CD4-positive, alpha-beta T cell (primary cell): ENCODE results near the gene RMRP. TPM values are rescaled to one million over a fixed set of nuclear protein-coding genes. Genes with fewer than 3 reads are reported as not detected.
A peak's percentile ranks its signal among the peaks of the same experiment; 100 is the strongest.

Experiments
- ATAC-seq: fragments of 200-7000 bp; cut with Tn5 transposase; one replicate; pipeline ENCODE4 v1.10.0; 2022; ENCODE audit warnings: mild to moderate bottlenecking; ENCODE audit not compliant: poor library complexity
- CTCF ChIA-PET: fragments of 350-600 bp; sonication (Branson Sonifier 250); formaldehyde crosslinking; loops from one replicate; lab custom pipeline; 2021; ENCODE audit warnings: antibody characterized with exemption, inconsistent platforms; lab: Charles Lee
- POLR2A ChIA-PET: fragments of 350-600 bp; sonication (Branson Sonifier 250); formaldehyde crosslinking; loops from one replicate; lab custom pipeline; 2021; ENCODE audit warnings: antibody characterized with exemption, inconsistent platforms; lab: Charles Lee
- DNase-seq, 14 experiments: peaks; one replicate each; pipeline ENCODE4 v3.0.0-alpha.2; 2013 to 2020; ENCODE audit warnings: mixed read lengths in 2 of 14
- H3K27ac ChIP-seq, 2 donors: one replicate each; pipeline versions ENCODE4 v1.5.1 to v1.7.0; 2013; ENCODE audit warnings: low read length in 2 of 2, low read depth in 1 of 2, mild to moderate bottlenecking in 1 of 2
- H3K27me3 ChIP-seq, 2 experiments: 1 replicate in 1 of 2; 2 replicates in 1 of 2; pipeline versions ENCODE4 v1.6.1 to v1.7.0; 2013; ENCODE audit warnings: low read length in 2 of 2, control low read depth in 1 of 2, mild to moderate bottlenecking in 1 of 2, moderate library complexity in 1 of 2; ENCODE audit not compliant: insufficient read depth in 2 of 2, control insufficient read depth in 1 of 2
- H3K36me3 ChIP-seq: one replicate; pipeline ENCODE4 v1.6.1; 2013; ENCODE audit warnings: low read length, control low read depth; ENCODE audit not compliant: insufficient read depth
- H3K4me1 ChIP-seq: one replicate; pipeline ENCODE4 v1.6.1; 2013; ENCODE audit warnings: low read length, control low read depth; ENCODE audit not compliant: insufficient read depth
- H3K4me3 ChIP-seq: one replicate; pipeline ENCODE4 v1.5.1; 2013; ENCODE audit warnings: mild to moderate bottlenecking, low read length, moderate library complexity
- H3K9me3 ChIP-seq, 2 experiments: 1 replicate in 1 of 2; 2 replicates in 1 of 2; pipeline versions ENCODE4 v1.6.1 to v1.7.0; 2013; ENCODE audit warnings: low read length in 2 of 2, mild to moderate bottlenecking in 2 of 2, control low read depth in 1 of 2, moderate library complexity in 1 of 2; ENCODE audit not compliant: control insufficient read depth in 1 of 2, insufficient read depth in 1 of 2
- H3K27ac Mint-ChIP-seq: one replicate; pipeline ENCODE4 v1.8.0; 2020; ENCODE audit warnings: mixed read lengths
- H3K27me3 Mint-ChIP-seq: one replicate; pipeline ENCODE4 v1.8.0; 2021; ENCODE audit warnings: mixed read lengths
- H3K36me3 Mint-ChIP-seq: one replicate; pipeline ENCODE4 v1.8.0; 2021; ENCODE audit warnings: low read depth, mixed read lengths
- H3K4me1 Mint-ChIP-seq: one replicate; pipeline ENCODE4 v1.8.0; 2021; ENCODE audit warnings: low read depth, mixed read lengths
- H3K4me3 Mint-ChIP-seq: one replicate; pipeline ENCODE4 v1.8.0; 2020; ENCODE audit warnings: mild to moderate bottlenecking, mixed read lengths
- H3K9me3 Mint-ChIP-seq: one replicate; pipeline ENCODE4 v1.8.0; 2020; ENCODE audit warnings: mixed read lengths
- intact Hi-C, 2 experiments: fragments of 100-400 bp; cut with DNase I in 1 of 2; cut with micrococcal nuclease in 1 of 2; formaldehyde crosslinking; loops; one replicate each; pipeline versions ENCODE4 v1.15.1 to v1.9.0; 2023 to 2025; cut with DNase I, micrococcal nuclease
- total RNA-seq, 174 experiments: library from RNA in 2 of 174; stranded (reverse) in 2 of 174; gene quantifications; one replicate each; pipeline ENCODE4 v1.2.3 and lab custom pipeline; 2021 to 2026
- TF ChIP-seq, protein P1 (sequence below): fragments of 200-600 bp; IDR thresholded peaks from one replicate; pipeline ENCODE4 v1.8.0; 2022; ENCODE audit warnings: antibody characterized with exemption, mild to moderate bottlenecking

RMRP gene
- total RNA-seq, 2 experiments from 2014 or later = 14,857 to 24,615 TPM

GRCh38 chr9:35652829-35653209, 5.0 kb downstream of the RMRP start:
- Mint-ChIP-seq H3K9me3 (peaks cover 2% of the 10 kb centered on the region), H3K27ac (peak overlapping the region; percentile 52), H3K27me3 (peaks cover 4% of the 10 kb centered on the region), H3K4me1 (peaks cover 69% of the 10 kb centered on the region), H3K4me3 (no peak overlapping the region), H3K36me3 (peaks cover 31% of the 10 kb centered on the region)
- no peak for ATAC-seq
- Histone ChIP-seq H3K4me3 (no peak overlapping the region), H3K4me1 (peaks cover 74% of the 10 kb centered on the region), H3K36me3 (peaks cover 8% of the 10 kb centered on the region), H3K9me3 (peaks cover 0 to 3% of the 10 kb centered on the region in 2 experiments), H3K27ac (no peak overlapping the region), H3K27me3 (no peaks in the 10 kb centered on the region)
- no peak for DNase-seq
- POLR2A ChIA-PET = no interaction called here
- TF ChIP-seq, protein P1, sequence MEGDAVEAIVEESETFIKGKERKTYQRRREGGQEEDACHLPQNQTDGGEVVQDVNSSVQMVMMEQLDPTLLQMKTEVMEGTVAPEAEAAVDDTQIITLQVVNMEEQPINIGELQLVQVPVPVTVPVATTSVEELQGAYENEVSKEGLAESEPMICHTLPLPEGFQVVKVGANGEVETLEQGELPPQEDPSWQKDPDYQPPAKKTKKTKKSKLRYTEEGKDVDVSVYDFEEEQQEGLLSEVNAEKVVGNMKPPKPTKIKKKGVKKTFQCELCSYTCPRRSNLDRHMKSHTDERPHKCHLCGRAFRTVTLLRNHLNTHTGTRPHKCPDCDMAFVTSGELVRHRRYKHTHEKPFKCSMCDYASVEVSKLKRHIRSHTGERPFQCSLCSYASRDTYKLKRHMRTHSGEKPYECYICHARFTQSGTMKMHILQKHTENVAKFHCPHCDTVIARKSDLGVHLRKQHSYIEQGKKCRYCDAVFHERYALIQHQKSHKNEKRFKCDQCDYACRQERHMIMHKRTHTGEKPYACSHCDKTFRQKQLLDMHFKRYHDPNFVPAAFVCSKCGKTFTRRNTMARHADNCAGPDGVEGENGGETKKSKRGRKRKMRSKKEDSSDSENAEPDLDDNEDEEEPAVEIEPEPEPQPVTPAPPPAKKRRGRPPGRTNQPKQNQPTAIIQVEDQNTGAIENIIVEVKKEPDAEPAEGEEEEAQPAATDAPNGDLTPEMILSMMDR = no peak
- intact Hi-C loops = loop anchor here in 1 of 2 experiments (5.0 kb wide), 1 partner anchor 159 kb away; the partner anchor contains the start of gene SPAG8
- CTCF ChIA-PET = interaction anchor here (1.0 kb wide), 1 partner anchor 44 kb away, joined by 3 read pairs; no protein-coding TSS in a partner anchor

- Mint-ChIP-seq H3K9me3 (no peaks in the 10 kb centered on the region), H3K27ac (peak overlapping the region; percentile 94), H3K27me3 (no peaks in the 10 kb centered on the region), H3K36me3 (peaks cover 29% of the 10 kb centered on the region), H3K4me1 (peaks cover 69% of the 10 kb centered on the region), H3K4me3 (peak overlapping the region; percentile 94)
- Histone ChIP-seq H3K27ac (no peak overlapping the region), H3K4me1 (peaks cover 74% of the 10 kb centered on the region), H3K4me3 (no peak overlapping the region), H3K27me3 (no peaks in the 10 kb centered on the region), H3K9me3 (no peaks in the 10 kb centered on the region), H3K36me3 (peaks cover 8% of the 10 kb centered on the region)
- ATAC-seq (no peak), DNase-seq (no peak)
- CTCF ChIA-PET = no interaction called here
- intact Hi-C loops = loop anchor here in 1 of 2 experiments (5.0 kb wide), 1 partner anchor 160 kb away; the partner anchor contains the start of gene SPAG8
- POLR2A ChIA-PET = interaction anchor here (1.2 to 6.3 kb wide), 3 partner anchors 9 to 80 kb away, joined by 5 to 84 read pairs (median 16); partner anchors contain the start of genes CREB3, TESK1 and TLN1
- TF ChIP-seq, protein P1 = no peak
Observed at GRCh38 chr9:35651956-35652828, 5.6 kb downstream of the RMRP start.

DNA sequence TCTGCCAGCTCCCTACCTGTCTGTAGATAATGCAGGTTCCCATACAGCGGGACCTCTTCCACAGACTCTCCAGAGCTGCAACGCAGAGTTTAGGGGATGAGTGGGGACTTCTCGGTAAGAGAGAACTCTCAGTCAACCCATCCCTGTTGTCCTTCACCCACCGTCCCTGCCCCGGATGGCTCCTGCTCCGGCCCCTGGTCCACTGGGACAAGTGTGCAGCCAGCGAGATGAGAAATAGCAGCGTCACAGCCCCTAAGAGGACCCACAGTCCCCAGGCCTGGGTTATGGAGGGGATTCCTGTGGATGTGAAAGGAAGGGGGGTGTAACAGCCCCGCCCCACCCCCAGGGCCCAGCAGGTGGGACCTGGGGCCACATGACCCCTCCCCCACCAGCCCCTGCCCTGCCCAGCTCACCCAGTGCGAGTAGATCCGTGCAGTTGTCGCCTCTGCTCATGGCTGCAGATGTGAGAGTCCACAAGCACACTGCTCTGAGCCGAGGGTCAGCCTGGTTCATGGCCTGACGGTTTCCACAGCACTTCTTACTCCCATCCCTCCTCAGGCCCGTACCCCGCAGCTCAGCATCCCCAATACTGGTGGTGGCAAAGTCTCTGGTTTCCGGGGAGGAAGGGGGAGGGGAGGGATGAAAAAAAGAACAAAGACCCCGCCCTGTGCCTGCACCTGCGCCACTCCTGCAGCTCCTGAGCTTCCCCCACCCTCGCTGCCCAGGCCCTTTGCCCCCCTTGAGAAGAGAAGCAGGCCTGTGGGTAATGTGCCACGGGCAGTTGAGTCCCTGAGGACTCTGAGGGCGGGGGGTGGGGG, 7.3 kb downstream of the RMRP start, which contains the start of gene SIT1:
SIT1 (minus strand) TSS at position 591 of the 818 bp plus-strand sequence; CDS start at position 513, 78 bp downstream.
- H3K9me3 Mint-ChIP-seq = no peaks in the 10 kb centered on the region
- peak in 8 of 14 experiments; percentile 20 to 73 (median 51) for DNase-seq
- intact Hi-C loops = loop anchor here in 1 of 2 experiments (5.0 kb wide), 1 partner anchor 162 kb away; the partner anchor contains the start of gene SPAG8
- Histone ChIP-seq H3K4me1 (peaks cover 79% of the 10 kb centered on the region), H3K4me3 (peak within 1 kb of the TSS; percentile 79), H3K9me3 (no peaks in the 10 kb centered on the region), H3K27ac (peak within 1 kb of the TSS; percentile 64 to 75), H3K36me3 (peaks cover 8% of the 10 kb centered on the region), H3K27me3 (no peaks in the 10 kb centered on the region)
- TF ChIP-seq, protein P1 = no peak
- no peaks in the 10 kb centered on the region for H3K27me3 Mint-ChIP-seq
- H3K4me3 Mint-ChIP-seq = peak within 1 kb of the TSS; percentile 94
- peak within 1 kb of the TSS; percentile 94 for H3K27ac Mint-ChIP-seq
- ChIA-PET POLR2A (interaction anchor here (0.9 to 6.3 kb wide), 14 partner anchors 7 to 162 kb away, joined by 3 to 175 read pairs (median 8); partner anchors contain the start of genes ARHGEF39, CCDC107, CREB3 and RMRP), CTCF (interaction anchor here (2.2 to 7.8 kb wide), 3 partner anchors 9 to 47 kb away, joined by 6 to 94 read pairs (median 14); partner anchors contain the start of genes CCDC107 and RMRP)
- peaks cover 32% of the 10 kb centered on the region for H3K36me3 Mint-ChIP-seq
- peaks cover 65% of the 10 kb centered on the region for H3K4me1 Mint-ChIP-seq
- ATAC-seq = no peak
